Endothelial cell of umbilical vein (primary cell): ENCODE data around the gene PPM1L. TPM values are rescaled to one million over a fixed set of nuclear protein-coding genes. Genes with fewer than 3 reads are reported as not detected.

Source experiments
- BruUV-seq: library from RNA; stranded (reverse); fragments of 400-500 nt; replicated peaks from 2 replicates; lab custom pipeline; 2021; lab: Mats Ljungman, UMichigan
- CTCF ChIA-PET: fragments of 300-600, 350-600 bp; sonication (Branson Sonifier 250); formaldehyde crosslinking; loops from one replicate; lab custom pipeline; 2021; ENCODE audit warnings: antibody characterized with exemption, inconsistent platforms; lab: Charles Lee
- POLR2A ChIA-PET: fragments of 300-600, 350-600 bp; sonication (Branson Sonifier 250); formaldehyde crosslinking; loops from one replicate; lab custom pipeline; 2021; ENCODE audit warnings: antibody characterized with exemption, inconsistent platforms; lab: Charles Lee
- DNase-seq: peaks from one replicate; pipeline ENCODE4 v3.0.0-alpha.2; 2011; ENCODE audit warnings: low read depth, low spot score
- FAIRE-seq: peaks from 2 replicates; lab custom pipeline; 2011; peaks lifted over from hg19 to GRCh38; lab: Jason Lieb, UNC
- H2AFZ ChIP-seq: 2 replicates; pipeline ENCODE4 v1.6.0; 2012; ENCODE audit warnings: low read depth, low read length, control low read depth, inconsistent platforms
- H3K27ac ChIP-seq: 2 replicates; pipeline ENCODE4 v1.5.1; 2011; ENCODE audit warnings: low read depth, mild to moderate bottlenecking, control low read depth, low read length, moderate library complexity; ENCODE audit not compliant: insufficient read depth
- H3K27me3 ChIP-seq, 2 experiments: 2 replicates each; pipeline versions ENCODE4 v1.6.0 to v1.6.1; 2011; ENCODE audit warnings: low read length in 2 of 2, mixed read lengths in 1 of 2; ENCODE audit not compliant: control insufficient read depth in 2 of 2, insufficient read depth in 2 of 2
- H3K36me3 ChIP-seq, 2 experiments: 2 replicates in 1 of 2; 3 replicates in 1 of 2; pipeline ENCODE4 v1.5.1; 2011; ENCODE audit warnings: low read length in 2 of 2, mild to moderate bottlenecking in 1 of 2, moderate library complexity in 1 of 2; ENCODE audit not compliant: control insufficient read depth in 2 of 2, insufficient read depth in 2 of 2; ENCODE audit errors: extremely low read depth in 1 of 2
- H3K4me1 ChIP-seq: 3 replicates; pipeline ENCODE4 v1.5.1; 2011; ENCODE audit warnings: mild to moderate bottlenecking, low read length; ENCODE audit not compliant: control insufficient read depth, insufficient read depth; ENCODE audit errors: extremely low read depth
- H3K4me2 ChIP-seq: 2 replicates; pipeline ENCODE4 v1.6.1; 2011; ENCODE audit warnings: low read length, control low read depth, mixed read lengths; ENCODE audit not compliant: insufficient read depth
- H3K4me3 ChIP-seq, 3 experiments: fragments of 200-600 bp in 1 of 3; sonication (generic), shearing (Covaris generic) in 1 of 3; replicated peaks in 1 of 3; 2 replicates each; pipeline ENCODE4 v1.5.1; 2011 to 2016; ENCODE audit warnings: control low read depth in 3 of 3, low read length in 3 of 3, mild to moderate bottlenecking in 2 of 3, inconsistent platforms in 1 of 3, low read depth in 1 of 3, moderate library complexity in 1 of 3; ENCODE audit not compliant: insufficient read depth in 1 of 3
- H3K79me2 ChIP-seq: 2 replicates; pipeline ENCODE4 v1.6.0; 2012; ENCODE audit warnings: low read length, inconsistent platforms; ENCODE audit not compliant: control insufficient read depth, insufficient read depth
- H3K9ac ChIP-seq: replicated peaks from 2 replicates; pipeline ENCODE3; 2011; ENCODE audit warnings: low read length, control low read depth; ENCODE audit not compliant: insufficient read depth; ENCODE audit errors: extremely low read depth
- H3K9me1 ChIP-seq: replicated peaks from 3 replicates; pipeline ENCODE4 v1.6.0; 2011; ENCODE audit warnings: mild to moderate bottlenecking, low read length; ENCODE audit not compliant: control insufficient read depth, insufficient read depth; ENCODE audit errors: extremely low read depth
- H3K9me3 ChIP-seq: replicated peaks from 2 replicates; pipeline ENCODE4 v1.5.1; 2012; ENCODE audit warnings: low read length, inconsistent platforms; ENCODE audit not compliant: control insufficient read depth, insufficient read depth
- H4K20me1 ChIP-seq: replicated peaks from 2 replicates; pipeline ENCODE3; 2011; ENCODE audit warnings: mild to moderate bottlenecking, low read length; ENCODE audit not compliant: control insufficient read depth, insufficient read depth; ENCODE audit errors: extremely low read depth
- EZH2 ChIP-seq: IDR thresholded peaks from 2 replicates; pipeline ENCODE4 v1.6.1; 2012; ENCODE audit warnings: borderline replicate concordance, low read depth, mild to moderate bottlenecking, moderate library complexity, low read length, inconsistent platforms; ENCODE audit not compliant: severe bottlenecking
- FOS ChIP-seq: IDR thresholded peaks from 2 replicates; pipeline ENCODE4 v1.6.1; 2011; ENCODE audit warnings: mild to moderate bottlenecking, low read length, moderate library complexity, borderline replicate concordance; ENCODE audit not compliant: insufficient read depth
- GATA2 ChIP-seq: IDR thresholded peaks from 2 replicates; pipeline ENCODE4 v1.7.0; 2011; ENCODE audit warnings: low read depth, mild to moderate bottlenecking, moderate library complexity, mixed read lengths, low read length; ENCODE audit not compliant: insufficient read length, insufficient read depth
- JUN ChIP-seq: IDR thresholded peaks from 2 replicates; pipeline ENCODE4 v1.6.1; 2011; ENCODE audit warnings: borderline replicate concordance, low read depth; ENCODE audit not compliant: insufficient read length, insufficient read depth
- MAX ChIP-seq: IDR thresholded peaks from 2 replicates; pipeline ENCODE4 v1.6.1; 2011; ENCODE audit not compliant: insufficient read depth, insufficient read length
- MYC ChIP-seq: IDR thresholded peaks from one replicate; pipeline ENCODE4 v1.6.1; 2011; ENCODE audit warnings: mild to moderate bottlenecking, low read depth, low read length
- POLR2A ChIP-seq: IDR thresholded peaks from 2 replicates; pipeline ENCODE4 v1.6.1; 2012; ENCODE audit warnings: low read depth, mild to moderate bottlenecking, control low read depth, low read length
- POLR2AphosphoS5 ChIP-seq: IDR thresholded peaks from 2 replicates; pipeline ENCODE4 v1.6.1; 2012; ENCODE audit warnings: low read depth, mild to moderate bottlenecking, control low read depth, low read length, moderate library complexity; ENCODE audit not compliant: insufficient read depth
- dilution Hi-C: fragments of 300-500 bp; cut with MboI; formaldehyde crosslinking; loops from one replicate; pipeline ENCODE4 v1.15.0; 2019; ENCODE audit warnings: low sequenced_read_pairs; ENCODE audit not compliant: extremely low pct_ligation_motif_present
- intact Hi-C: fragments of 100-400 bp; cut with micrococcal nuclease; formaldehyde crosslinking; loops from one replicate; pipeline ENCODE4 v1.10.0; 2022
- polyA plus RNA-seq, 4 experiments: library from polyadenylated mRNA; depleted of rRNA in 3 of 4; stranded (reverse) in 3 of 4; unstranded in 1 of 4; fragments of >200 nt; gene quantifications; 2 replicates each; pipeline versions ENCODE4 v1.2.1 to v1.2.3, GENCODE V29; 2011 to 2012; ENCODE audit warnings: missing spikeins in 1 of 4
- total RNA-seq: library from RNA; stranded (reverse); gene quantifications from 2 replicates; pipeline ENCODE4 v1.2.3, GENCODE V29; 2021
- TF ChIP-seq, protein P1 (sequence below), 2 donors: IDR thresholded peaks; 1 replicate in 1 of 2; 2 replicates in 1 of 2; pipeline ENCODE4 v1.5.1; 2011; ENCODE audit warnings: low read length in 2 of 2, mild to moderate bottlenecking in 2 of 2, moderate library complexity in 2 of 2, control low read depth in 1 of 2, inconsistent platforms in 1 of 2, low read depth in 1 of 2; ENCODE audit not compliant: insufficient read depth in 1 of 2; ENCODE audit errors: extremely low read depth in 1 of 2

Gene PPM1L
- total and polyA plus RNA-seq, 2 donors (not counting 3 experiments of a cell fraction or from before 2014, with no cell fraction given): 0.63 to 2.9 TPM

DNA sequence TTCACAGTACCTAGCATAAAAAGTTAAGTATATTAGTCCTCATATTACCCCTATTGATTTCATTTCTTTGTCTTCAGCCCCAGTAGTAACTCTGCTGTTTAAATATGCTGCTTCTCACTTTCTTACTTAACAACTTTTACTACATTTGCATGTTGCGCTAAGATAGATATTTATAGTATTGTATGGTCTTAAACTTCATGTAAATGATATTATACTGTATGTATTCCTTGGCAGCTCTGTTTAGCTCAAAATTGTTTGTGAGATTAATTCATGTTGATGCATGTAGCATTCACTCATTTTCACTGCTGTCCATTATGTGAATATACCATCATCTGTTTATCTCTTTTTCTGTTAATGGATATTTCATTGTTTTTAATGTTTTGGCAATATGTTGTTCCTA is 64.4 kb downstream of the PPM1L start:
- no peaks in the 10 kb centered on the region for H3K9me1 ChIP-seq
- H2AFZ ChIP-seq: no peak overlapping the region
- H3K36me3 ChIP-seq: no peaks in the 10 kb centered on the region
- DNase-seq (no peak), FAIRE-seq (no peak)
- H4K20me1 ChIP-seq: no peaks in the 10 kb centered on the region
- H3K4me3 ChIP-seq: no peak overlapping the region
- intact Hi-C loops (no loop called here), dilution Hi-C loops (no loop called here)
- no peaks in the 10 kb centered on the region for H3K4me1 ChIP-seq
- H3K27me3 ChIP-seq: no peaks in the 10 kb centered on the region
- TF ChIP-seq, protein P1, sequence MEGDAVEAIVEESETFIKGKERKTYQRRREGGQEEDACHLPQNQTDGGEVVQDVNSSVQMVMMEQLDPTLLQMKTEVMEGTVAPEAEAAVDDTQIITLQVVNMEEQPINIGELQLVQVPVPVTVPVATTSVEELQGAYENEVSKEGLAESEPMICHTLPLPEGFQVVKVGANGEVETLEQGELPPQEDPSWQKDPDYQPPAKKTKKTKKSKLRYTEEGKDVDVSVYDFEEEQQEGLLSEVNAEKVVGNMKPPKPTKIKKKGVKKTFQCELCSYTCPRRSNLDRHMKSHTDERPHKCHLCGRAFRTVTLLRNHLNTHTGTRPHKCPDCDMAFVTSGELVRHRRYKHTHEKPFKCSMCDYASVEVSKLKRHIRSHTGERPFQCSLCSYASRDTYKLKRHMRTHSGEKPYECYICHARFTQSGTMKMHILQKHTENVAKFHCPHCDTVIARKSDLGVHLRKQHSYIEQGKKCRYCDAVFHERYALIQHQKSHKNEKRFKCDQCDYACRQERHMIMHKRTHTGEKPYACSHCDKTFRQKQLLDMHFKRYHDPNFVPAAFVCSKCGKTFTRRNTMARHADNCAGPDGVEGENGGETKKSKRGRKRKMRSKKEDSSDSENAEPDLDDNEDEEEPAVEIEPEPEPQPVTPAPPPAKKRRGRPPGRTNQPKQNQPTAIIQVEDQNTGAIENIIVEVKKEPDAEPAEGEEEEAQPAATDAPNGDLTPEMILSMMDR (IDR thresholded peaks at IDR 0.05; ENCODE audit: extremely low read depth in 1 of 2, insufficient read depth in 1 of 2, low read depth in 1 of 2, low read length in 2 of 2): no peak
- no peak for TF ChIP-seq POLR2AphosphoS5
- no peak for TF ChIP-seq EZH2
- no peak for TF ChIP-seq FOS
- no peak for TF ChIP-seq JUN
- TF ChIP-seq MAX: no peak
- TF ChIP-seq MYC: no peak
- no peak for TF ChIP-seq POLR2A
- no peak for TF ChIP-seq GATA2
- no peaks in the 10 kb centered on the region for H3K9me3 ChIP-seq
- H3K27ac ChIP-seq: no peak overlapping the region
- no peak overlapping the region for H3K4me2 ChIP-seq
- ChIA-PET POLR2A (no interaction called here), CTCF (no interaction called here)
- no peaks in the 10 kb centered on the region for H3K79me2 ChIP-seq
- no TSS peak for BruUV-seq
- H3K9ac ChIP-seq: no peak overlapping the region
